Measurements from ENCODE around the gene ARL16. TPM values are rescaled to one million over a fixed set of nuclear protein-coding genes. Genes with fewer than 3 reads are reported as not detected.

ARL16 gene
- total and polyA plus RNA-seq, 2 of the 4 experiments (the other 2 are of a cell fraction): 51.1 to 77.9 TPM

GRCh38 chr17:81722184-81723120 lies 38.9 kb upstream of the ARL16 start:
- POLR2A ChIA-PET (ENCODE audit: unreplicated experiment): no interaction called here
- Histone ChIP-seq H3K4me2 (ENCODE audit: low read depth, low read length) (no peak overlapping the region), H3K4me3 (ENCODE audit: insufficient read depth, low read depth, low read length) (no peak overlapping the region), H3K4me1 (ENCODE audit: control insufficient read depth, insufficient read depth, low read length) (no peaks in the 10 kb centered on the region), H2BK15ac (ENCODE audit: low read depth, low read length) (no peak overlapping the region), H4K8ac (ENCODE audit: low read depth in 2 of 2, low read length in 2 of 2) (no peak overlapping the region), H4K20me1 (ENCODE audit: insufficient read depth, low read length) (no peaks in the 10 kb centered on the region), H3K27ac (ENCODE audit: insufficient read depth, low read length) (no peak overlapping the region), H3K79me1 (ENCODE audit: low read depth in 1 of 2, low read length in 2 of 2) (no peaks in the 10 kb centered on the region), H3K9ac (ENCODE audit: low read depth, low read length) (no peak overlapping the region), H2AK9ac (replicated peaks; ENCODE audit: low read depth, low read length, poor library complexity) (peak overlapping the region; percentile 61), H3K9me3 (ENCODE audit: control insufficient read depth, insufficient read depth, low read length) (no peaks in the 10 kb centered on the region), H3K36me3 (ENCODE audit: control insufficient read depth, insufficient read depth, low read length) (peaks cover 2% of the 10 kb centered on the region; the same call in 1 of the 2 replicates), H2AFZ (replicated peaks; ENCODE audit: low read length, poor library complexity) (no peak overlapping the region), H2BK20ac (ENCODE audit: low read depth, low read length) (no peak overlapping the region), H2AK5ac (ENCODE audit: low read depth, low read length) (no peak overlapping the region), H3K23ac (ENCODE audit: low read depth, low read length) (no peak overlapping the region), H4K91ac (ENCODE audit: insufficient read depth, low read depth, low read length) (no peak overlapping the region), H2BK120ac (ENCODE audit: low read depth, low read length) (no peak overlapping the region), H4K5ac (ENCODE audit: low read depth, low read length) (no peak overlapping the region), H3K56ac (ENCODE audit: extremely low read depth, insufficient read depth, low read length) (no peak overlapping the region), H3K27me3 (ENCODE audit: control insufficient read depth, insufficient read depth, low read length) (no peaks in the 10 kb centered on the region), H3K9me1 (ENCODE audit: insufficient read depth, low read length) (no peaks in the 10 kb centered on the region), H3K4ac (ENCODE audit: low read depth, low read length) (no peak overlapping the region; the same call in 1 of the 2 replicates), H3K18ac (ENCODE audit: low read depth, low read length) (no peak overlapping the region), H2BK5ac (ENCODE audit: low read depth, low read length, poor library complexity, severe bottlenecking) (no peak overlapping the region), H3K14ac (replicated peaks; ENCODE audit: low read depth, low read length) (no peak overlapping the region)
- in situ Hi-C loops (cut with MboI; ENCODE audit: low sequenced_read_pairs): no loop called here
- BruUV-seq (replicated peaks): no TSS peak
- peak; percentile 29 for ATAC-seq (ENCODE audit: low read depth)
- no CpG with 5 or more reads among the region's 10 CpGs for WGBS, 2 experiments (ENCODE audit: extremely low coverage in 2 of 2, insufficient read length in 1 of 2)
- CTCF ChIA-PET: interaction anchor here (0.7 kb wide), 1 partner anchor 181 kb away, joined by 3 read pairs; no protein-coding TSS in a partner anchor
- intact Hi-C loops (cut with micrococcal nuclease): no loop called here
- DNase-seq: no peak
- dilution Hi-C loops (cut with HindIII; ENCODE audit: low sequenced_read_pairs, unreplicated experiment): no loop called here
- TF ChIP-seq MAFK (IDR thresholded peaks at IDR 0.05; ENCODE audit: low read depth, low read length): peak; percentile 100
- no peak for TF ChIP-seq RAD21 (IDR thresholded peaks at IDR 0.05; ENCODE audit: low read length)

All from IMR-90 (cell line).